ENCODE results near the gene SCIN.
"Not testable (repeated sequence)": the region's sequence is repeated elsewhere in the genome, so short reads cannot be mapped to it uniquely, and the experiment has no call there.

The SCIN gene

GRCh38 chr7:12645212-12645611 is 74.7 kb downstream of the SCIN start:
- in situ Hi-C loops (cut with MboI; ENCODE audit: low sequenced_read_pairs), result not testable (repeated sequence)

DNA sequence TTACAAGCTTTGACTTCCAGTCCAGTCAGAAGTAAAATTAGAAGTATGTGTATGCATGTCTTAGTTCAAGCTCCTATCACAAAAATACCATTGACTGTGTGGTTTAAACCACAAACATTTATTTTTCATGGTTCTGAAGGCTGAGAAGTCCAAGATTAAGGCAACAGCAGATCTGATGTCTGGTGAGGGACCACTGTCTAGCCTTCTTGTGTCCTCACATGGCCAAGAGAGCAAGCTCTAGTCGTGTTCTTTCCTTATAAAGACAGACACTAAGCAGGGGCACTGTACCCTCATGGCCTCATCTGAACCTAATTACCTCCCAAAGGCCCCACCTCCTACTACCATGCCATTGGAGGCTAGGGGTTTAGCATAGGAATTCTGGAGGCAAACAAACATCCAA is 75.6 kb downstream of the SCIN start:
- in situ Hi-C loops (cut with MboI; ENCODE audit: low sequenced_read_pairs), result no loop called here

- in situ Hi-C loops (cut with MboI; ENCODE audit: low sequenced_read_pairs), result no loop called here
Observed at GRCh38 chr7:12647364-12648219, 77.1 kb downstream of the SCIN start.

GRCh38 chr7:12648704-12649261 is 78.3 kb downstream of the SCIN start:
- in situ Hi-C loops (cut with MboI; ENCODE audit: low sequenced_read_pairs), result no loop called here

GRCh38 chr7:12649348-12649747 is 78.8 kb downstream of the SCIN start:
- in situ Hi-C loops (cut with MboI; ENCODE audit: low sequenced_read_pairs), result no loop called here

DNA sequence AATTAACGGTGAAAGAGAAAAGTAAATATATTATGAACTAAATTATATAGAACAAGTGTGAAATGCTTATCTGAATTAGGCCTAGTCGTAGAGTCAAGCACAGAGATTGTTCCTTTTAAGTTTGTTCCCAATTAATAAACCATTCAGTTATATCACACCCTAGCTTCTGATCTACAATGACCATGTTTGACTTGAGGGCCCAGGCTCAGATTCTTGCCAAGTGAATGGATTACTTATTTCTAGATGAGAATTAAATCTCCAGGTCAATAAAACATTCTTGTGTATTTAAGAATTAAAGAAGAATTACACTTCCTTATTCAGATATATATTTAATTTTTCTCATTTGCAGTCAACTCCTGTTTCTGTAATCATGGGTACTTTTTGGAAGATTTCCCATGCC is 79.6 kb downstream of the SCIN start:
- in situ Hi-C loops (cut with MboI; ENCODE audit: low sequenced_read_pairs), result no loop called here

- in situ Hi-C loops (cut with MboI; ENCODE audit: low sequenced_read_pairs), result no loop called here
Observed at GRCh38 chr7:12653110-12653509, 82.6 kb downstream of the SCIN start.

- in situ Hi-C loops (cut with MboI; ENCODE audit: low sequenced_read_pairs), result no loop called here
Observed at GRCh38 chr7:12653518-12653917, 83.0 kb downstream of the SCIN start.

GRCh38 chr7:12655161-12655560 is 84.6 kb downstream of the SCIN start:
- in situ Hi-C loops (cut with MboI; ENCODE audit: low sequenced_read_pairs), result no loop called here

- in situ Hi-C loops (cut with MboI; ENCODE audit: low sequenced_read_pairs), result not testable (repeated sequence)
Observed at GRCh38 chr7:12660423-12660822, 89.9 kb downstream of the SCIN start.

- in situ Hi-C loops (cut with MboI; ENCODE audit: low sequenced_read_pairs), result not testable (repeated sequence)
Observed at GRCh38 chr7:12660986-12661385, 90.5 kb downstream of the SCIN start.

DNA sequence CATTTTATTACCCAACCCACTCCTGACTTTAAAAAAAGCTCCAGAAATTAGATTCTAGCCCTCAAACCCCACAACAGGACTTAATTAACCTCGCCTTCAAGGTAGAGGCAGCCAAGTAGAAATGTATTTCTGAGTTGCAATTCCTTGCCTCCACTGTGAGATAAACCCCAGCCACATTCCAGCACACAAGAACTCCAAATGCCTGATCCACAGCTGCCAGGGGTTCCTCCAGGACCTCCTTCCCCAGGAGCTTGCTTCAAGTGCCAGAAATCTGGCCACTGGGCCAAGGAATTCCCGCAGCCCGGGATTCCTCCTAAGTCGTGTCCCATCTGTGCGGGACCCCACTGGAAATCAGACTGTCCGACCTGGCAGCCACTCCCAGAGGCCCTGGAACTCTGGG is 91.1 kb downstream of the SCIN start:
- in situ Hi-C loops (cut with MboI; ENCODE audit: low sequenced_read_pairs), result no loop called here

DNA sequence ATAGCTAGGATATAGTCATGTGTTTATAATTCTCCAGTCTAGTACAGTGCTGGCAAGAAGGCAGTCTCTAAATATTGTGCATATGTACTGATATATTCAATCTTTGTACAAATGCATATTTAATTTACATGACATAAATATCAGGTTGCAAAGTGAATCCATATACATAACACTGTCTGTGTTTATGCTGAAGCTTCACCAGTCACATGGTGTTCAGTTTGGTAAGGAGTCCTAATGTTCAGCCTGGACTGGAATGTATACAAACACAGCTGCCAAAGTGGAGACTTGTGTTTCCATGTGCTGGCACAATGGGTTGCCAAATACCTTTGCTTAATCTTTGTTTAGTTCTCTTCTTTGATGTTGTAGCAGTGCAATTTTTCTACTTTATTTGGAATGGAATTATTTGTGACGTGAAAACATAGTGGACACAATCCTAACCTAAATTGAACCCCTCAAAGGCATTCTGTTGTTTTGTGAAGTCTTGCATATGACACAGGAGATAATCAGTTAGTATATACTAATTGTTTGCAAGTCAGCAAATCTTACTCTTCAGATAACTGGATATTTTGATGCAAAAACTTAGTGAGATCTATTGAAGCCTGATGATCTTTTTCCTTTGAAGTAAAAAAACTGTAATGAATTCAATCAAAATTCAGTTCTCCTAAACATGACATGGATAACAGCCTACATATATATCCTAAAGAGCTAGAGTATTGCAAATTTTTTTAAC is 99.6 kb downstream of the SCIN start:
- in situ Hi-C loops (cut with MboI; ENCODE audit: low sequenced_read_pairs), result no loop called here

DNA sequence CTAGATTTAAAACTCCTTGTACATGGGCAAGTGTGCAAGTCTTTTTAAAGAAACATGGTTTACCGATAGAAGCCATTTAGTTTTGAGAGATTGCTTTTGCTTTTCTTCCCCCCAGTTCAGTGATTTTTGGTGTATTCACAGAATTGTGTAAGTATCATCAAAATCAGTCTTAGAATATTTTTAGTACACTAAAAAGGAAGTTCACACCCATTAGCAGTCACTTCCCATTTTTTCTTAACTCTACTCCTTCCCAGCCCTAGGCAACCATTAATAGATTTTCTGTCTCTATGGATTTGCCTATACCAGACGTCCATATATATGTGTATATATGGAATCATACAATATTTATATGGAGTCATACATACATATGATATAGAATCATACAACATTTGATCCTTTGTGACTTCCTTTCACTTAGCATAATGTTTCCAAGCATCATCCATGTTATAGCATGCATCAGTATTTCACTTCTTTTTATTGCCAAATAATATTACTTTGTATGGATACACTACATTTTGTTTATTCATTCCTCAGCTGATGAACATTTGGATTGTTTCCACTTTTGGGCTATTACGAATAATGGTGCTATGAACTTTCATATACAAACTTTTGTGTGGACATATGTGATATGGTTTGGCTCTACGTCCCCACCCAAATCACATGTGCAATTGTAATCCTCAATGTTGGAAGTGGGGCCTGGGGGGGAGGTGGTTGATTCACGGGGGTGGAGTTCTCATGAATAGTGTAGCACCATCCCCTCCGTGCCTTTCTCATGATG is 100.4 kb downstream of the SCIN start:
- in situ Hi-C loops (cut with MboI; ENCODE audit: low sequenced_read_pairs), result no loop called here

- in situ Hi-C loops (cut with MboI; ENCODE audit: low sequenced_read_pairs), result not testable (repeated sequence)
Observed at GRCh38 chr7:12673436-12673835, 102.9 kb downstream of the SCIN start.

- in situ Hi-C loops (cut with MboI; ENCODE audit: low sequenced_read_pairs), result no loop called here
Observed at GRCh38 chr7:12674053-12674452, 103.5 kb downstream of the SCIN start.

DNA sequence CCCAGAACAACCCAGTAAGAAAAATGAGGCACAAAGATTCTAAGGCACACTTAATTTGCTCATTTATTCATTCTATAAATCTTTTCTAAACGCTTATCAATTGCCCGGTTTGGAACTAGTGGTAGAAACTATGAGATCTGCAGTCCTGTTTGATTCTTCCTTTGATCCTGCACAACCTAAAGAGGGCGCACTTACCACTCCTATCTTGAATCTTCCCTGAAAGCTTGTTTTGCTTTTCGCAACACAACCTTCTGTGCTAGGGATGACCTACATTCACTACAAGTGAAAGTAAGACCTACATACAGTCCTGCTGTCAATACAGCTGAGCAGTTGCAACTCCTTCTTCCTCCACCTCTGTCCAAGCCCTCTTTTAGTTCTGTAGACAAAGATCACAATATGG is 104.3 kb downstream of the SCIN start:
- in situ Hi-C loops (cut with MboI; ENCODE audit: low sequenced_read_pairs), result no loop called here

DNA sequence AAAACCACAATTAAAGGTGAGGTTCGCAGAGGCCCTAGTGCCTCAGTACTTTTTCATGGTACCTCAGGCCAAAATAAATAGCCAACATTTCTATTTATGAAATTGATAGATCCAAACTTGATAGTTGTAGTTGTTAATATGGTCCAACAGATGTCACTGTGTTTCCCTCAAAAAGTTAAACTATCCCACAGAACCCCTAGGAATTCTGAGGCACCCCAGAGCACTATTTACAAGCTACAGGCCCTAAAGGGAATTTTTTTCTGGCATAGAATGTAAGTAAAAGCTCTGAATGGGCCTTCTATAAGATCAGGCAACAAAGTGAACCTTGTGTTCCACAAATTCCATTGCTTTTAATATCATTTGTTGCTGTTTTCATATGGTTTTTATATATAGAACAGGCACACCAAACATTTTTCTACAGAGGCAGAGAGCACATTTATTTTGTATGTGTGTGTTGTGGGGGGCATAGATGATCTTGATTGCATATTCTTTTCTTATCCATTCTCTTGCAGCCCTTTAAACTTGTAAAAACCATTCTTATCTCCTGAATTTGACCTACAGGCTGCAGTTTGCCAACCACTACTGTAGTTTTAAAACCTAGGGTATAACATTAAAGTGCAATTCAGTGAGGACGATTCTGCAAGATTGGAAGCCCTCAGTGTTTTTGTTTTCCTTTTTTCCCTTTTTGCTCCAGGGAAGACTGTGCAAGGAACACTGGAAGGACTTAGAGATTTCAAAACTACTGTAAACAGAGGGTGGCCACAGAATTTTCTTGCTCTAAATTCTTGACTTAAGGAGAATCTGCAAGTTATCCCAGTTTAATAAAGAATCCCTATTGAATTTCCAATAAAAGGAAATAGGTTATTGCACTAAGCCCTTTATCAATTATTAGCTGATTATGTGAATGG is 113.4 kb downstream of the SCIN start:
- in situ Hi-C loops (cut with MboI; ENCODE audit: low sequenced_read_pairs), result loop anchor here (10.0 kb wide), 1 partner anchor 581 kb away; no protein-coding TSS in a partner anchor

DNA sequence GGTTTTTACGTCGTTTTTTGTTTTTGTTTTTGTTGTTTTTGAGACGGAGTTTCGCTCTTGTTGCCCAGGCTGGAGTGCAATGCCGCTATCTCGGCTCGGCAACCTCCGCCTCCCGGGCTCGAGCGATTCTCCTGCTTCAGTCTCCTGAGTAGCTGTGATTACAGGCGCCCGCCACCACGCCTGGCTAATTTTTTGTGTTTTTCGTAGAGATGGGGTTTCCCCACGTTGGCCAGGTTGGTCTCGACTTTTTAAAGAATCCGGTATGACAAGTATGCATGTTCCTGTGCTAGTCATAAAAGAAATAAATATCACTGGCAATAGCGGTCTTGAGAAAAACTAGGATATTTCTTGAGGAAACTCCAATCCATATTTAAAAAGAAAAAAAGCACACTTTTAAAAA is 114.2 kb downstream of the SCIN start:
- in situ Hi-C loops (cut with MboI; ENCODE audit: low sequenced_read_pairs), result loop anchor here (10.0 kb wide), 1 partner anchor 580 kb away; no protein-coding TSS in a partner anchor

DNA sequence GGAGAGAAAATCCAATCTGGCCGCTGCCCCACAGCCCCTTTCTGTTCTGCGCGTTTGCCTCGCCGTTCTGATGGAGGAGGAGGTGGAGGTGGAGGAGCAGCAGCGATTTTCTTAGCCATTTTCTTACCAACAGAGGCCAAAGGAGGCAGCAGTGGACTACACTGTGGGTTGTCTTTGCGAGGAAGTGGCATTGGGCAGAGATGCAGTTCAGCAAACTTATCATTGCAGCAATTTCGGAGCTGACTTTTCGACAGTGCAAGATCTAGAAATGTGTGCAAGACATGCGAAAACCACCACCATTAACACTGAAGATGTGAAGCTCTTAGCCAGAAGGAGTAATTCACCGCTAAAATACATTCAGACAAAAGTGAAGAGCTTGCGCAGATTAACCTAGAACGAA is 115.0 kb downstream of the SCIN start:
- in situ Hi-C loops (cut with MboI; ENCODE audit: low sequenced_read_pairs), result loop anchor here (10.0 kb wide), 1 partner anchor 579 kb away; no protein-coding TSS in a partner anchor
